Bronchial epithelial cell (primary cell): ENCODE data around the gene FGGY. TPM values are rescaled to one million over a fixed set of nuclear protein-coding genes. Genes with fewer than 3 reads are reported as not detected.

Experiments
- DNase-seq: peaks from one replicate; pipeline ENCODE4 v3.0.0-alpha.2; 2010; ENCODE audit warnings: low read depth
- FAIRE-seq: peaks from 2 replicates; lab custom pipeline; 2011; peaks lifted over from hg19 to GRCh38; lab: Jason Lieb, UNC
- H3K27me3 ChIP-seq: 2 replicates; pipeline ENCODE4 v1.5.1; 2011; ENCODE audit warnings: low read length; ENCODE audit not compliant: control insufficient read depth, insufficient read depth
- H3K36me3 ChIP-seq: 2 replicates; pipeline ENCODE4 v1.5.1; 2011; ENCODE audit warnings: low read length; ENCODE audit not compliant: control insufficient read depth, insufficient read depth
- H3K4me3 ChIP-seq: 2 replicates; pipeline ENCODE4 v1.5.1; 2011; ENCODE audit warnings: mild to moderate bottlenecking, low read depth, low read length, control low read depth
- total RNA-seq: library from RNA; depleted of rRNA; stranded (reverse); fragments of >200 nt; gene quantifications from 2 replicates; pipeline ENCODE4 v1.2.1, GENCODE V29; 2014
- TF ChIP-seq, protein P1 (sequence below): IDR thresholded peaks from 2 replicates; pipeline ENCODE4 v1.5.1; 2011; ENCODE audit warnings: mild to moderate bottlenecking, moderate library complexity, low read length, control low read depth, inconsistent platforms; ENCODE audit not compliant: insufficient read depth, severe bottlenecking

FGGY gene
- total RNA-seq, 1 donor from 2014 or later, result 20.0 TPM

DNA sequence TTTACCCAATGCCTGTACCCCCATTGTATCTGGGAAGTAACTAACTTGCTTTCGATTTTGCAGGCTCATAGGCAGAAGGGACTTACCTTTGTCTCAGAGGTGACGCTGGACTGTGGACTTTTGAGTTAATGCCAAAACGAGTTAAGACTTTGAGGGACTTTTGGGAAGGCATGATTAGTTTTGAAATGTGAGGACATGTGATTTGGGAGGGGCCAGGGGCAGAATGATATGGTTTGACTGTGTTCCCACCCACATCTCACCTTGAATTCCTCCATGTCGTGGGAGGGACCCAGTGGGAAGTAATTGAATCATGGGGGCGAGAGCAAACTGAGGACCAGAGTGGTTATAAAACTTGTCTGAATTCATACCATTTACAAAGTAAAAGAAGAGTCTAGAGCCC, 440.7 kb downstream of the FGGY start:
- FAIRE-seq, result no peak
- H3K36me3 ChIP-seq, result no peaks in the 10 kb centered on the region
- no peak overlapping the region for H3K4me3 ChIP-seq
- no peaks in the 10 kb centered on the region for H3K27me3 ChIP-seq
- TF ChIP-seq, protein P1, sequence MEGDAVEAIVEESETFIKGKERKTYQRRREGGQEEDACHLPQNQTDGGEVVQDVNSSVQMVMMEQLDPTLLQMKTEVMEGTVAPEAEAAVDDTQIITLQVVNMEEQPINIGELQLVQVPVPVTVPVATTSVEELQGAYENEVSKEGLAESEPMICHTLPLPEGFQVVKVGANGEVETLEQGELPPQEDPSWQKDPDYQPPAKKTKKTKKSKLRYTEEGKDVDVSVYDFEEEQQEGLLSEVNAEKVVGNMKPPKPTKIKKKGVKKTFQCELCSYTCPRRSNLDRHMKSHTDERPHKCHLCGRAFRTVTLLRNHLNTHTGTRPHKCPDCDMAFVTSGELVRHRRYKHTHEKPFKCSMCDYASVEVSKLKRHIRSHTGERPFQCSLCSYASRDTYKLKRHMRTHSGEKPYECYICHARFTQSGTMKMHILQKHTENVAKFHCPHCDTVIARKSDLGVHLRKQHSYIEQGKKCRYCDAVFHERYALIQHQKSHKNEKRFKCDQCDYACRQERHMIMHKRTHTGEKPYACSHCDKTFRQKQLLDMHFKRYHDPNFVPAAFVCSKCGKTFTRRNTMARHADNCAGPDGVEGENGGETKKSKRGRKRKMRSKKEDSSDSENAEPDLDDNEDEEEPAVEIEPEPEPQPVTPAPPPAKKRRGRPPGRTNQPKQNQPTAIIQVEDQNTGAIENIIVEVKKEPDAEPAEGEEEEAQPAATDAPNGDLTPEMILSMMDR, result no peak
- no peak for DNase-seq

GRCh38 chr1:59738152-59738551, 441.3 kb downstream of the FGGY start:
- FAIRE-seq (no peak), DNase-seq (no peak)
- H3K4me3 ChIP-seq, result no peak overlapping the region
- no peaks in the 10 kb centered on the region for H3K36me3 ChIP-seq
- H3K27me3 ChIP-seq, result no peaks in the 10 kb centered on the region
- TF ChIP-seq, protein P1, result no peak

DNA sequence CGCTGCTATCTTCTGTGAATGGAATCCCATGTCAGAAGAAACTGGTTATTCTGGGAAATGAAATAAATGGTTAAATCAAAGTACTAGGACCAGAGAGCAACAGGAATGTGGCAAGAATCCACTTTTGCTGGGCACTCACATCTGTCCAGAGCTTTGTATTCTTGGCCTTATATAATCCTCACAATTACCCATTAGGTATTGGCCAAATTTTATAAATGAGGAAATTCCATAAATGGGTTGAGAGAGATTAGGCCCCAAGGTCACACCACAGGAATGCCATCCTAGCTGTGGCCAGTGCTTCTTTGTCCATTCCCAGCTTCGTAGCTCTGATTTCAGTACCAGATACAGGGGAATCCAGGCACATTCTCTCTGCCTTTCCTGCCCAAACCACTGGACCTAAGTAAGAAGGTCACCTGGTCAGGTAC, 441.7 kb downstream of the FGGY start:
- DNase-seq, result no peak
- TF ChIP-seq, protein P1, result no peak
- H3K36me3 ChIP-seq, result no peaks in the 10 kb centered on the region
- FAIRE-seq, result no peak
- no peak overlapping the region for H3K4me3 ChIP-seq
- no peaks in the 10 kb centered on the region for H3K27me3 ChIP-seq

DNA sequence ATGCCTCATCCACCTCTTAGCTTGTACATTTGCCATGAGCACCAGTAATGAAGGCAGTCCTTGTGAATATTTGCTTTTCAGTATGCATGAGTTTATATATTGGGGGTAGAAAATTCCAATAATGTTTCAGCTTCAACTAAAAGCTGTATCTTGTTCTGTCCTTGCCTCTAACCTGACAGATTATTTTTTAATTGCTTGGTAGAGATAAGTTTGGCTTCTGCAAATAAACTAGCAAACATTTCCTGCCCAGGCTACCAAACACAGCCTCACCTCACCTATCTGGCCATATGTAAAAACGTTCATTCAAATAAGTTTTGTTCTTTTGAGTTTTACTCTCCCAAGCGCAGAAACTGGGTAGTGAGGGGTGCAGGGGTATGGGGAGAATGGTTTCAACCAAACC, 442.2 kb downstream of the FGGY start:
- no peak overlapping the region for H3K4me3 ChIP-seq
- no peaks in the 10 kb centered on the region for H3K36me3 ChIP-seq
- FAIRE-seq (no peak), DNase-seq (no peak)
- no peaks in the 10 kb centered on the region for H3K27me3 ChIP-seq
- TF ChIP-seq, protein P1, result no peak

GRCh38 chr1:59742526-59742925, 445.6 kb downstream of the FGGY start:
- TF ChIP-seq, protein P1, result no peak
- H3K27me3 ChIP-seq, result no peaks in the 10 kb centered on the region
- no peak overlapping the region for H3K4me3 ChIP-seq
- DNase-seq (no peak), FAIRE-seq (no peak)
- H3K36me3 ChIP-seq, result no peaks in the 10 kb centered on the region
